ENCODE results near the gene ASB15.
"Not testable (repeated sequence)": the region's sequence is repeated elsewhere in the genome, so short reads cannot be mapped to it uniquely, and the experiment has no call there.

Gene ASB15

DNA sequence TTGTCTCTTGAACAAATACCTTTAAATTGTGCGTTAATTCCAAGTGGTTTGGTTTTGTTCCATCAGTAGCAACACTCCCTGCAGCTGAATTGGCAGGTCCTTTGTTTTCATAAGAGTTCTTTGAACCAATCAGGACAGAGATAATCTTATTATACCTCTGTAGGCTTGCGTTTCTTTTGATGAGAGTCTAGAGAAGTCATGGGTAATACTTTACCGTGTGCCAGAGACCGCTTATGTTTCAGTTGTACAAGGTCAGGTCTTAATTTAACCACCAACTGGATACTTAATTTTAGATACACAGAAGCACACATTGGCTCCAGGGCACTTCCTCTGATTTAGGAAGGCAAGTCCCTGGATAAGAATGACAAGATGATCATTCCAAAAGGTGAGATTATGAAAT is at the start of gene ASB15:
Gene ASB15 (plus strand): TSS at position 292 of the 400 bp plus-strand sequence. CDS start 12,682 bp downstream, outside the sequence.
- Mint-ChIP-seq H3K4me1 (no peaks in the 10 kb centered on the region), H3K36me3 (no peaks in the 10 kb centered on the region), H3K4me3 (no peak within 1 kb of the TSS), H3K27ac (no peak within 1 kb of the TSS), H3K27me3 (peaks cover 21% of the 10 kb centered on the region), H3K9me3 (no peaks in the 10 kb centered on the region)
- ATAC-seq: no peak

DNA sequence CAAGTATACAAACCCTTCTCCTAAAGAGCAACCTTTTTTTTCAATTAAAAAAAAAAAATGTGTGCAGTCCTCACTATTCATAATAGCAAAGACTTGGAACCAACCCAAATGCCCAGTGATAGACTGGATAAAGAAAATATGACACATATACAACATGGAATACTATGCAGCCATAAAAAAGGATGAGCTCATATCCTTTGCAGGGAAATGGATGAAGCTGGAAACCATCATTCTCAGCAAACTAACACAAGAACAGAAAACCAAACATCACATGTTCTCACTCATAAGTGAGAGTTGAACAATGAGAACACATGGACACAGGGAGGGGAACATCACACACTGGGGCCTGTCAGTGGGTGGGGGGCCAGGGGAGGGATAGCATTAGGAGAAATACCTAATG is 49.5 kb upstream of the ASB15 start:
- H3K27ac Mint-ChIP-seq, H3K9me3 Mint-ChIP-seq, H3K27me3 Mint-ChIP-seq, ATAC-seq, H3K4me3 Mint-ChIP-seq: not testable (repeated sequence)
- Mint-ChIP-seq H3K36me3 (peaks cover 53% of the 10 kb centered on the region), H3K4me1 (peaks cover 34% of the 10 kb centered on the region)

- no peak overlapping the region for H3K4me3 Mint-ChIP-seq
- H3K4me1 Mint-ChIP-seq: peaks cover 29% of the 10 kb centered on the region
- peaks cover 4% of the 10 kb centered on the region for H3K9me3 Mint-ChIP-seq
- no peak overlapping the region for H3K27ac Mint-ChIP-seq
- H3K36me3 Mint-ChIP-seq: peaks cover 47% of the 10 kb centered on the region
- no peaks in the 10 kb centered on the region for H3K27me3 Mint-ChIP-seq
- no peak for ATAC-seq
Observed at GRCh38 chr7:123552641-123553040, 49.0 kb upstream of the ASB15 start.

DNA sequence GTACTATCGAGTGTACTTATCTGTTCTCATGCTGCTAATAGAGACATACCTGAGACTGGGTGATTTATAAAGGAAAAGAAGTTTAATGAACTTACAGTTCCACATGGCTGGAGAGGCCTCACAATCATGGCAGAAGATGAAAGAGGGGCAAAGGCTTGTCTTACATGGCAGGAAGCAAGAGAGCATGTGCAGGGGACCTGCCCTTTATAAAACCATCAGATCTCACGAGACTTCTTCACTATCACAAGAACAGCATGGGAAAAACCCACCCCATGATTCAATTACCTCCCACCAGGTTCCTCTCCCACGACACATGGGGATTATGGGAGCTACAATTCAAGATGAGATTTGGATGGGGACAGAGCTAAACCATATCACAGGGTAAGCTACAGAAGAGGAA is 48.5 kb upstream of the ASB15 start:
- H3K4me3 Mint-ChIP-seq: no peak overlapping the region
- ATAC-seq: no peak
- peaks cover 45% of the 10 kb centered on the region for H3K36me3 Mint-ChIP-seq
- peaks cover 4% of the 10 kb centered on the region for H3K9me3 Mint-ChIP-seq
- H3K4me1 Mint-ChIP-seq: peaks cover 27% of the 10 kb centered on the region
- no peak overlapping the region for H3K27ac Mint-ChIP-seq
- H3K27me3 Mint-ChIP-seq: no peaks in the 10 kb centered on the region

DNA sequence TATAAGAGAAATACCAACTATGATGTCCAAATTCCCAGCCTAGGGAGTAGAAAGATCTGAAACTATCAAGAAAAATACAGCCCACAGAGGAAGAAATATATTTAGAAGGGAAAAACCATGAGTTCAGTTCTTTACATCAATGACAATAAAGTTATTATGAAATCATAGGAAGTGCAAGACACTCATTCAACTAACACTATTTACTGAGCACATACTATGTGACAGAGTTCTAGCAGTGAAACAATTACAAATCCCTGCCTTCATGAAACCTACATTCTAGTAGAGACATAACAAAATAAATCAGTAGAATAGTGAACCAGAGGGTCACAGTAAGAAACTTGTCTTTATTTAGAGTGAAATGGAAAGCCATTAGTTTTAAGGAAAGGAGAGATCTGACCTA is 46.1 kb upstream of the ASB15 start:
- Mint-ChIP-seq H3K4me1 (peaks cover 14% of the 10 kb centered on the region), H3K9me3 (peaks cover 4% of the 10 kb centered on the region), H3K36me3 (peaks cover 23% of the 10 kb centered on the region), H3K4me3 (no peak overlapping the region), H3K27ac (no peak overlapping the region), H3K27me3 (no peaks in the 10 kb centered on the region)
- ATAC-seq: no peak

- Mint-ChIP-seq H3K9me3 (peaks cover 4% of the 10 kb centered on the region), H3K36me3 (peaks cover 17% of the 10 kb centered on the region), H3K27ac (no peak overlapping the region), H3K27me3 (peaks cover 9% of the 10 kb centered on the region), H3K4me3 (no peak overlapping the region), H3K4me1 (peaks cover 14% of the 10 kb centered on the region)
- no peak for ATAC-seq
Observed at GRCh38 chr7:123557016-123557397, 44.6 kb upstream of the ASB15 start.

DNA sequence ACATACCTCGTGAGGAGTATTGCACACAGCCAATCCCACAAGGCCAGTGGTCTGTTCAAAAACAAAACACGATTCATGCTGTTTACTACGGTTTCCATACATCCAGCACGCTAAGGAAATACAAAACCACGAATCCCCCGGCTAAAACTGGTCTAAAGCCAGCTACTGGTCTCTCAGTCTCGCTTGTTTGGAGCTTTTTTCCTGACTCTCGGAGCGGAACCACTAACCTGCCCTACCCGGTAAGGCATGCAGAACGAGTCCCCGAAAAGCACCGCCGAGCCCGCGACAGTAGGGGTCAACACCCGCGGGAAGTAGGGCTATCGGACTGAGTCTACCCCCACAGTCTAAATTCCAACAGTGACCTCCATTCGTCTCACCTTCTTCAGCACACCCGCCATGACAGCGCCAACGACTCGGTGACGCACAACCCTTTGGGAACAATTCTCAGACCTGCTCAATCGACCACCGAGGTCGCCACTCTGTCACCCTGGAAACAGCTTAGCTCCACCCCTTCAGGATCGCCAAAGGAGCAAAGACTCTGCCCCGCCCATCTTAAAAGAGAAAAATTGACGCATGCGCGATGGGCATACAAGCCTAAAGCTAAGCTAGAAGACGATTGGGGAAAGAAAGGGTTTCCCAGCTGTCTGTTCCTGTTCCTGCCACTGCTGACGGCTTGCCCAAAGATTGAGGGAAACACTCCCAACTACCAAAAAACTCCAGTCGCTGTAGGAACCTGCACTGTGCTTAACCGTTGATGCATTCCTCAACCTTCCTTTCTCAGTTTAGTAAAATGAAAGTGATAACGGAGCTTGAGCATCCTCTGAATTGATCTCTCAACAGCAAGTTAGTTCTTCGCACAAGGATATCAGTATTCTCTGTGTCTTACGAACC is 44.0 kb upstream of the ASB15 start, which contains the start of gene NDUFA5:
Gene NDUFA5 (minus strand): TSS at position 421 of the 891 bp plus-strand sequence. CDS start 23 bp downstream, at position 398.
- Mint-ChIP-seq H3K4me1 (peaks cover 13% of the 10 kb centered on the region), H3K4me3 (no peak within 1 kb of the TSS), H3K27me3 (peaks cover 9% of the 10 kb centered on the region), H3K27ac (no peak within 1 kb of the TSS), H3K36me3 (peaks cover 11% of the 10 kb centered on the region), H3K9me3 (peaks cover 3% of the 10 kb centered on the region)
- ATAC-seq: peak; percentile 99

DNA sequence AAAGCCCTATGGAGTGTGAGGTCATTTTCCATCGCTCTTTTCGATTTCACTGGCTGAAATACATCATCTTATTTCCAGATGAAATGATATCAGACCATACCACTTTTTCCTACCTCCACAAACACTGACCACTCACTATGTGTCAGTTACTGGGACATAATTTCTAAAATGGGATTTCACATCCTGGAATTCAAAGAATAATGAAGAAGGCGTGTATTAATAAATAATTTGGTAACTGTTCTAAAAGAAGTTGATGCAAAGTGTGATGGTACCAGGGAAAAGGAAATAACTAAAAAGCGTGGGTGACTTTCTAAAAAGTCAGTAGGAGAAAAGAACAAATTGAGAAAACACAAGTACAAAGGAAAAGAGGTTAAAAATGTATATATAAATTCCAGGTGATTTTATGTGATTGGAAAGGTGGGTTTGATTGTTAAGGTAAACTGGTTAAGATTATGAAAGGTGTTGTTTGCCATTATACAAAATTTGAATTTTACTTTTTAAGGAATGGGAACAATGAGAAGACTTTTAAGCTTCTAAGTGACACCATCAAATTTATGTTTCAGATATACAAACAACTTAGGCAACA is 43.2 kb upstream of the ASB15 start:
- Mint-ChIP-seq H3K9me3 (no peaks in the 10 kb centered on the region), H3K27ac (no peak overlapping the region), H3K36me3 (peaks cover 4% of the 10 kb centered on the region), H3K27me3 (peaks cover 14% of the 10 kb centered on the region), H3K4me3 (no peak overlapping the region), H3K4me1 (peaks cover 5% of the 10 kb centered on the region)
- no peak for ATAC-seq

DNA sequence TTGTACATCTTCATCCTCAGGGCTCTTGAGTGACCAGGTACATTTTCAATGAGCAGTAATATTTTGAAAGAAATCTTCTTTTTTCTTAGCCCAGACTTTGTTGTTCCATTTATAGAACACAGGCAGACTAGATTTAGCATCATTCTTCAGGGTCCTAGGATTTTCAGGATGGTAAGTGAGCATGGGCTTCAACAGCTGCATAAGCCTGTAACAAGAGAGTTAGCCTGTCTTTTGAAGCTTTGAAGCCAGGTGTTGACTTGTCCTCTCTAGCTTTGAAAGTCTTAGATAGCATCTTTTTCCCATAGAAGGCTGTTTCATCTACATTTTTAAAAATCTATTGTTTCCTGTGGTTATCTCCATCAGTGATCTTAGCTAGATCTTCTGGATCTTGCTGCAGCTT is 39.5 kb upstream of the ASB15 start:
- Mint-ChIP-seq H3K9me3 (no peaks in the 10 kb centered on the region), H3K27ac (no peak overlapping the region), H3K4me3 (no peak overlapping the region), H3K4me1 (no peaks in the 10 kb centered on the region), H3K36me3 (no peaks in the 10 kb centered on the region), H3K27me3 (peaks cover 19% of the 10 kb centered on the region)
- ATAC-seq: no peak

DNA sequence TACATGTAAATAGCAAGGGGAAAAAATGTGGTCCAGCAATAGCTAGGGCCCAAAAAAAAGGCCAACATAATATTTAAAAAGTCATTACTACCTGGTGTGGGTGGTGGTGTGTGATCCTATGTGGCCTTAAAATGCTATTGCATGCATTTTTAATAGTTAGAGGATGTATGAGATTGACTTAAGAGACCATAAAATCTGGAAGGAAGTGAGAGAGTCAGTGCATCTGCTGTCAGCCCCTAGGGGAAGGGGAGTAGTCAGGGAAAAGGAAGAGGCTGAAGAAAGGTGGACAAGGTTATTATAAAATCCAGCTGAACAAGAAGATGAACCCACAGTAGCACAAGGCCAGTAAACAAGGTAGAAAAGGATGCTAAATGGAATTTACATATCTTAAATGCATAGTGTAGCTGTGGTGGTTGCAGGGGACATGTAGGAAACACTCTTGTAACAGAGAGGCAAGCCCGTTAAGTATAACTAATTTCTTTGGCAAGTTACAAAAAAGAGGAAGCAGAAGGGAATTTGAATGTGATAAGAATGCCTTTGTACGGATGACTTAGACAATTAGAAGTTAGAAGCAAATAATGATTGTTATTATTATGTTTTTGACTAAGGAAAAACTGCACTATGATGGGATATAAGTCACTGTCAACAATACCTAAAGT is 32.1 kb upstream of the ASB15 start:
- Mint-ChIP-seq H3K27me3 (no peaks in the 10 kb centered on the region), H3K4me3 (no peak overlapping the region), H3K27ac (peak overlapping the region; percentile 3), H3K9me3 (no peaks in the 10 kb centered on the region), H3K36me3 (no peaks in the 10 kb centered on the region), H3K4me1 (peaks cover 8% of the 10 kb centered on the region)
- ATAC-seq: peak; percentile 27

DNA sequence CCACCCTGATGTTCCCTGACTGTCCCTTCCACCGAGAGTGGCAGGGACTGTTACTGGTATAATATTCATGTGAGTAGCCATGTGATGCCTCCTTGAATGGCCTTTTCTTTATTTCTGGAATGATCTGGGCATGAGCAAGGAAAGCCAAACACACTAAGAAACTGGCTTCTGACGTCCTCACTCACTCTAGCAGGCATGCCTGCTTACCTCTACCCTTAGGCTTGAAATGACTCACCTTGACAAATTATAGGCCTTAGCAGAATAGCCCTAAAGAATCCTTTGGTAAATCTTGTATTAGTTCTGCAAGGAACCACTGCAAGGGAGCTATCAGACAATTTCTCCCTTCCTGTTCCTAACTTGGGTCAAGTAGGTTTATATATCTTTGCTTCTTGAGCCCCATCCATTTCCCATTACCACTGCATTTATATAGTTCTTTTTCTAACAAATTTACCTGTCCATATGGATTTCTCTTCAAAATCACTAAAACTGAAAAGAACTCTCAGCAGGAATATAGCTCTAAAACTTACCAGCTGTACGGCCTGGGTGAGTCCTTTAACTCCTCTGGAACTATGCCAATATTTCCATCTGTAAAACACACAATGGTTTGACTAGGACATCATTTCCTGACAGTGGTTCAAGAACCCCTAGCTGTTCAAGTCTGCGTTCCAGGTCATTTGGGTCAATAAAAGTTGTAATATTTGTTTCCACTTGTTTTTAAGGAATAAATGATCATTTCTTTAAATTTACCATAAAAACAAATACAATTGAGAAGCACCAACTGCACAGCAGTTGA is 31.0 kb upstream of the ASB15 start:
- peaks cover 8% of the 10 kb centered on the region for H3K4me1 Mint-ChIP-seq
- H3K9me3 Mint-ChIP-seq: no peaks in the 10 kb centered on the region
- no peaks in the 10 kb centered on the region for H3K27me3 Mint-ChIP-seq
- H3K27ac Mint-ChIP-seq: no peak overlapping the region
- no peaks in the 10 kb centered on the region for H3K36me3 Mint-ChIP-seq
- no peak for ATAC-seq
- H3K4me3 Mint-ChIP-seq: no peak overlapping the region

- Mint-ChIP-seq H3K4me1 (peaks cover 8% of the 10 kb centered on the region), H3K4me3 (no peak overlapping the region), H3K27ac (no peak overlapping the region), H3K27me3 (no peaks in the 10 kb centered on the region), H3K9me3 (no peaks in the 10 kb centered on the region), H3K36me3 (no peaks in the 10 kb centered on the region)
- no peak for ATAC-seq
Observed at GRCh38 chr7:123571187-123571586, 30.4 kb upstream of the ASB15 start.

DNA sequence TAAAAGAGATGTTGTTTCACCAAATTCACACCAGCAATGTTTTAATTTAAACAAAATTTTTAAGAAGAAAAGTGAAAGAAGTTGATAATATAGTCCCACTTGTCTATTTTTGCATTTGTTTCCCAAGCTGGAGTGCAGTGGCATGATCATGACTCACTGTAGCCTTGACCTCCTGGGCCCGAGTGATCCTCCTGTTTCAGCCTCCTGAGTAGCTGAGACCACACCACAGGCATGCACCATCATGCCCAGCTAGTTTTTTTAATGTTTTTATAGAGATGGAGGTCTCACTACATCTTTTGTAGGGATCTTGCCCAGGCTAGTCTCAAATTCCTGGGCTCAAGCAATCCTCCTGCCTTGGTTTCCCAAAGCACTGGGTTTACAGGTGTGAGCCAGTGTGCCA is 29.9 kb upstream of the ASB15 start:
- no peak for ATAC-seq
- Mint-ChIP-seq H3K27ac (no peak overlapping the region), H3K27me3 (no peaks in the 10 kb centered on the region)

GRCh38 chr7:123573341-123573740 is 28.3 kb upstream of the ASB15 start:
- Mint-ChIP-seq H3K36me3 (no peaks in the 10 kb centered on the region), H3K4me1 (peaks cover 8% of the 10 kb centered on the region), H3K27me3 (peaks cover 4% of the 10 kb centered on the region), H3K4me3 (no peak overlapping the region), H3K9me3 (no peaks in the 10 kb centered on the region), H3K27ac (no peak overlapping the region)
- ATAC-seq: no peak

More for the DNA sequence above, 29.9 kb upstream of the ASB15 start:
- no peaks in the 10 kb centered on the region for H3K9me3 Mint-ChIP-seq
- no peaks in the 10 kb centered on the region for H3K36me3 Mint-ChIP-seq
- H3K4me1 Mint-ChIP-seq: peaks cover 8% of the 10 kb centered on the region
- no peak overlapping the region for H3K4me3 Mint-ChIP-seq
